ENCODE data around the gene SERPINA1.

- TF ChIP-seq CTCF (conservative IDR thresholded peaks at IDR 0.05), result no peak
- no peak for TF ChIP-seq ZFX (IDR thresholded peaks at IDR 0.05)
These were observed 8.3 kb upstream of the SERPINA1 start for GRCh38 chr14:94396628-94397225.

Data from C4-2B (cell line).